BJ (cell line): Measurements from ENCODE around the gene PYDC1. TPM values are rescaled to one million over a fixed set of nuclear protein-coding genes. Genes with fewer than 3 reads are reported as not detected.

Experiments used
- CTCF ChIA-PET: fragments of 350-600 bp; formaldehyde crosslinking; extraction: SDS; loops from one replicate; lab custom pipeline; 2021; ENCODE audit warnings: antibody characterized with exemption, inconsistent platforms; lab: Yijun Ruan, JAX
- POLR2A ChIA-PET: fragments of 300-600 bp; sonication (Branson Sonifier 250); formaldehyde crosslinking; extraction: SDS; loops from one replicate; lab custom pipeline; 2021; ENCODE audit warnings: antibody characterized with exemption; lab: Charles Lee
- DNase-seq: peaks from one replicate; pipeline ENCODE4 v3.0.0-alpha.2; 2011; ENCODE audit warnings: low read depth
- H3K27me3 ChIP-seq: 2 replicates; pipeline ENCODE4 v1.6.0; 2011; ENCODE audit warnings: low read length; ENCODE audit not compliant: control insufficient read depth, insufficient read depth
- H3K36me3 ChIP-seq: 2 replicates; pipeline ENCODE4 v1.5.1; 2011; ENCODE audit warnings: low read length; ENCODE audit not compliant: control insufficient read depth, insufficient read depth
- H3K4me3 ChIP-seq: 2 replicates; pipeline ENCODE4 v1.5.1; 2011; ENCODE audit warnings: low read depth, mild to moderate bottlenecking, control low read depth, low read length
- polyA plus RNA-seq: library from polyadenylated mRNA; depleted of rRNA; stranded (reverse); fragments of >200 nt; gene quantifications from 2 replicates; pipeline ENCODE4 v1.2.3, GENCODE V29; 2011
- TF ChIP-seq, protein P1 (sequence below): IDR thresholded peaks from 2 replicates; pipeline ENCODE4 v1.5.1; 2011; ENCODE audit warnings: low read depth, mild to moderate bottlenecking, control low read depth, inconsistent platforms, low read length, moderate library complexity; ENCODE audit not compliant: insufficient read depth

Gene PYDC1
- polyA plus RNA-seq, 1 experiment: not detected

DNA sequence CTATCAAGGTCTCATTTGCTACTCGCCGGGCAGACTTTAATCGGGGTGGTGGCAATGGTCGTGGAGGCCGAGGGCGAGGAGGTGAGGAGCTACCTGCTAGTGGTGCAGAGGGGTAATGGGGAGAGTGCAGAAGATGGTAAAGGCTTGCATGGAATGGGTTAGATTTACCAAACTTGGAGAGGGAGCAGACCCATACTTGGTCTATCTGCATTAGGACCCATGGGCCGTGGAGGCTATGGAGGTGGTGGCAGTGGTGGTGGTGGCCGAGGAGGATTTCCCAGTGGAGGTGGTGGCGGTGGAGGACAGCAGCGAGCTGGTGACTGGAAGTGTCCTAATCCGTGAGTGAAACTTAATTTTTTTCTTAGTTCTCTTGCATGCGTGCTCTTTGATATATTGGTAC, 26.9 kb downstream of the PYDC1 start:
- DNase-seq: no peak
- no peak overlapping the region for H3K4me3 ChIP-seq
- peaks cover 58% of the 10 kb centered on the region for H3K36me3 ChIP-seq
- ChIA-PET POLR2A (interaction anchor here (0.6 kb wide), 1 partner anchor 8 kb away, joined by 3 read pairs; no protein-coding TSS in a partner anchor), CTCF (no interaction called here)
- no peaks in the 10 kb centered on the region for H3K27me3 ChIP-seq
- TF ChIP-seq, protein P1, sequence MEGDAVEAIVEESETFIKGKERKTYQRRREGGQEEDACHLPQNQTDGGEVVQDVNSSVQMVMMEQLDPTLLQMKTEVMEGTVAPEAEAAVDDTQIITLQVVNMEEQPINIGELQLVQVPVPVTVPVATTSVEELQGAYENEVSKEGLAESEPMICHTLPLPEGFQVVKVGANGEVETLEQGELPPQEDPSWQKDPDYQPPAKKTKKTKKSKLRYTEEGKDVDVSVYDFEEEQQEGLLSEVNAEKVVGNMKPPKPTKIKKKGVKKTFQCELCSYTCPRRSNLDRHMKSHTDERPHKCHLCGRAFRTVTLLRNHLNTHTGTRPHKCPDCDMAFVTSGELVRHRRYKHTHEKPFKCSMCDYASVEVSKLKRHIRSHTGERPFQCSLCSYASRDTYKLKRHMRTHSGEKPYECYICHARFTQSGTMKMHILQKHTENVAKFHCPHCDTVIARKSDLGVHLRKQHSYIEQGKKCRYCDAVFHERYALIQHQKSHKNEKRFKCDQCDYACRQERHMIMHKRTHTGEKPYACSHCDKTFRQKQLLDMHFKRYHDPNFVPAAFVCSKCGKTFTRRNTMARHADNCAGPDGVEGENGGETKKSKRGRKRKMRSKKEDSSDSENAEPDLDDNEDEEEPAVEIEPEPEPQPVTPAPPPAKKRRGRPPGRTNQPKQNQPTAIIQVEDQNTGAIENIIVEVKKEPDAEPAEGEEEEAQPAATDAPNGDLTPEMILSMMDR: no peak

GRCh38 chr16:31189412-31189778, 27.5 kb downstream of the PYDC1 start:
- POLR2A ChIA-PET: no interaction called here
- H3K4me3 ChIP-seq: no peak overlapping the region
- no peak for DNase-seq
- H3K36me3 ChIP-seq: peaks cover 57% of the 10 kb centered on the region
- TF ChIP-seq, protein P1: no peak
- no peaks in the 10 kb centered on the region for H3K27me3 ChIP-seq
- CTCF ChIA-PET: interaction anchor here (0.9 kb wide), 1 partner anchor 47 kb away, joined by 5 read pairs; no protein-coding TSS in a partner anchor

- H3K36me3 ChIP-seq: peaks cover 56% of the 10 kb centered on the region
- H3K27me3 ChIP-seq: no peaks in the 10 kb centered on the region
- ChIA-PET POLR2A (no interaction called here), CTCF (interaction anchor here (0.9 kb wide), 1 partner anchor 46 kb away, joined by 5 read pairs; no protein-coding TSS in a partner anchor)
- no peak for DNase-seq
- TF ChIP-seq, protein P1: no peak
- no peak overlapping the region for H3K4me3 ChIP-seq
Measured at GRCh38 chr16:31188450-31189411, 28.2 kb downstream of the PYDC1 start.

DNA sequence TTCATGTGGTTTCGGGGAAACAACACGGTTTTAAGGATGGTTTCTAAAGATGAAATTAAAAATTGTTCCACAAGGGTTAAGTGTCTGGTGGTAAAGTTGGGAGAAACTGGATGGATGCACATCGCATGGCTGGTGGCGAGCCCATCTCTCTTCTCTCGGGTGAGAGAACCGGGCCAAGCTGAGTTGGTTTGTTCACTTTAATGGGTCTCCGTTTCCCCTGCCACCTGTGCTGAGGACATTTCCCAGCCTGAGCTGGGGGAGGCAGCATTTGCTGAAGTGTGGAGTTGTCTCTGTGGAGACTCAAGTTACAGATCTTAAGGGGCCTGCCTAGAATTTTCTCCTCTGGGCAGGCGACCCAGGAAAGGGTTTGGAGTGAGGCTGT, 29.1 kb downstream of the PYDC1 start:
- Histone ChIP-seq H3K27me3 (no peaks in the 10 kb centered on the region), H3K4me3 (no peak overlapping the region), H3K36me3 (peaks cover 50% of the 10 kb centered on the region)
- ChIA-PET CTCF (interaction anchor here (0.6 to 1.1 kb wide), 3 partner anchors 15 to 270 kb away, joined by 3 to 4 read pairs (median 4); no protein-coding TSS in a partner anchor), POLR2A (no interaction called here)
- TF ChIP-seq, protein P1: no peak
- DNase-seq: no peak

- ChIA-PET POLR2A (no interaction called here), CTCF (interaction anchor here (0.6 to 1.1 kb wide), 3 partner anchors 16 to 271 kb away, joined by 3 to 4 read pairs (median 4); no protein-coding TSS in a partner anchor)
- TF ChIP-seq, protein P1: no peak
- DNase-seq: no peak
- Histone ChIP-seq H3K27me3 (no peaks in the 10 kb centered on the region), H3K36me3 (peaks cover 50% of the 10 kb centered on the region), H3K4me3 (no peak overlapping the region)
Measured at GRCh38 chr16:31186930-31187807, 29.8 kb downstream of the PYDC1 start.
